Mucosa of descending colon (tissue), 3 donors: ENCODE results near the gene ZNF423. TPM values are rescaled to one million over a fixed set of nuclear protein-coding genes. Genes with fewer than 3 reads are reported as not detected.

Source experiments
- ATAC-seq: fragments of 200-7000 bp; cut with Tn5 transposase; one replicate; pipeline ENCODE4 v1.9.1; 2020; ENCODE audit warnings: mild to moderate bottlenecking, moderate library complexity
- DNase-seq, 3 donors: peaks; one replicate each; pipeline ENCODE4 v3.0.0-alpha.2; 2020
- H3K36me3 ChIP-seq: fragments of 200-600 bp; one replicate; pipeline ENCODE4 v1.8.0; 2021; ENCODE audit warnings: low read depth, mild to moderate bottlenecking
- H3K4me1 ChIP-seq: fragments of 200-600 bp; one replicate; pipeline ENCODE4 v1.8.0; 2021; ENCODE audit warnings: low read depth, mild to moderate bottlenecking
- H3K4me3 ChIP-seq: fragments of 200-600 bp; one replicate; pipeline ENCODE4 v1.8.0; 2021; ENCODE audit warnings: mild to moderate bottlenecking
- H3K9me3 ChIP-seq: fragments of 200-600 bp; one replicate; pipeline ENCODE4 v1.8.0; 2021; ENCODE audit warnings: mild to moderate bottlenecking
- intact Hi-C, 2 donors: fragments of 100-400 bp; cut with DNase I in 1 of 2; cut with micrococcal nuclease in 1 of 2; formaldehyde crosslinking; loops; one replicate each; pipeline versions ENCODE4 v1.11.0 to v1.11.1; 2022; cut with DNase I, micrococcal nuclease
- total RNA-seq, 3 donors: library from RNA; stranded (reverse); fragmentation: NEBNext Ultra II Directional in 2 of 3; extraction: Animal tissue kit (Norgen Biotek cat#: 25700) in 2 of 3; gene quantifications; one replicate each; pipeline versions ENCODE4 v1.2.1 to v1.2.4, GENCODE V29; 2021 to 2023
- TF ChIP-seq, protein P1 (sequence below): fragments of 200-600 bp; IDR thresholded peaks from one replicate; pipeline ENCODE4 v1.8.0; 2022; ENCODE audit warnings: antibody characterized with exemption, mild to moderate bottlenecking
- donor health status: DM: no; HTN: no; CAD: no; lungs with moderate emphysema.
- donor health status: DM: no; HTN: no; CAD: no.
- donor health status: DM: no; HTN: yes; CAD: no.

The ZNF423 gene
- total RNA-seq, 3 donors from 2014 or later = 6.7 to 11.6 (median 11.0) TPM

DNA sequence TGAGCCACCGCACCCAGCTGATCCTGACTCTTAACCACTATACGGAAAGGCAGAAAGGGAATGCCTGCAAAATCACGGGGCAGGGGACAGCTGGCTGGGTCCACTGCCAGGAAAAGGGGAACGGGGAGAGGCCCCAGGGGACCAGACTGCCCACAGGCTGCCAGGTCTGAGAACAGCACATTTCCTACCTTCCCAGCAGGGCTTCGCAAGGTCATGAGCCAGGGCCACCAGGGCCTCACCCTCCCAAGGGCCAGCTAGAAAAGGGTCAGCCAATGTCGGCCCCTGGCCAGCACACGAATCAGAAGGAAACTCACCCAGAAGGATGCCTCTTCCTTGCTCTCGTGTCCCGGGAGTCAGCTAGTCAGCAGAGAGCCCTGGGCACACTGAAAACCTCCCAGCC is 118.4 kb downstream of the ZNF423 start:
- intact Hi-C loops = no loop called here
- DNase-seq (peak in 1 of 3 donors; percentile 33), ATAC-seq (no peak)
- H3K4me1 ChIP-seq = no peaks in the 10 kb centered on the region
- TF ChIP-seq, protein P1, sequence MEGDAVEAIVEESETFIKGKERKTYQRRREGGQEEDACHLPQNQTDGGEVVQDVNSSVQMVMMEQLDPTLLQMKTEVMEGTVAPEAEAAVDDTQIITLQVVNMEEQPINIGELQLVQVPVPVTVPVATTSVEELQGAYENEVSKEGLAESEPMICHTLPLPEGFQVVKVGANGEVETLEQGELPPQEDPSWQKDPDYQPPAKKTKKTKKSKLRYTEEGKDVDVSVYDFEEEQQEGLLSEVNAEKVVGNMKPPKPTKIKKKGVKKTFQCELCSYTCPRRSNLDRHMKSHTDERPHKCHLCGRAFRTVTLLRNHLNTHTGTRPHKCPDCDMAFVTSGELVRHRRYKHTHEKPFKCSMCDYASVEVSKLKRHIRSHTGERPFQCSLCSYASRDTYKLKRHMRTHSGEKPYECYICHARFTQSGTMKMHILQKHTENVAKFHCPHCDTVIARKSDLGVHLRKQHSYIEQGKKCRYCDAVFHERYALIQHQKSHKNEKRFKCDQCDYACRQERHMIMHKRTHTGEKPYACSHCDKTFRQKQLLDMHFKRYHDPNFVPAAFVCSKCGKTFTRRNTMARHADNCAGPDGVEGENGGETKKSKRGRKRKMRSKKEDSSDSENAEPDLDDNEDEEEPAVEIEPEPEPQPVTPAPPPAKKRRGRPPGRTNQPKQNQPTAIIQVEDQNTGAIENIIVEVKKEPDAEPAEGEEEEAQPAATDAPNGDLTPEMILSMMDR = no peak
- H3K4me3 ChIP-seq = no peak overlapping the region
- no peaks in the 10 kb centered on the region for H3K9me3 ChIP-seq
- H3K36me3 ChIP-seq = no peaks in the 10 kb centered on the region

DNA sequence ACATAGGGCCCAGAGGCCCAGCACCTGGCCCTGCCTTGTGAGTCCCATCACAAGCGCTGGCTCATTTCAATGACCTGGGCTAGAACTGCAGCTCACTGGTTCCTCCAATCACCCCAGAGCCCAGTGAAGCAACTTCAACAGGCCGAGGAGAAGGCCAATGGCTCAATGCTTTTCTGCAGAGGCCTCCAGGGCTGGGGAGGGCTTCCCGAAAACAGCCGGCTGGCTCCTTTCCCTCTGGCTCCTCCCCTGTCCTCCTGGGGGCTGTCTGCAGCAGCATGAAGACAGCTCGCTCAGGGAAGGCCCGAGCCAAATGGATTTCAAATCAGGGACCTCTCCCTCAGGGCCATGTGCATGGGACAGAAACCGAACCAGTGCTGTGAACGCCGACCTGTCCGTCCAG is 121.6 kb downstream of the ZNF423 start:
- ATAC-seq = peak; percentile 28
- DNase-seq = peak in 1 of 3 donors; percentile 7
- intact Hi-C loops = no loop called here
- H3K36me3 ChIP-seq = no peaks in the 10 kb centered on the region
- TF ChIP-seq, protein P1 = no peak
- H3K4me3 ChIP-seq = no peak overlapping the region
- H3K9me3 ChIP-seq = no peaks in the 10 kb centered on the region
- H3K4me1 ChIP-seq = no peaks in the 10 kb centered on the region

DNA sequence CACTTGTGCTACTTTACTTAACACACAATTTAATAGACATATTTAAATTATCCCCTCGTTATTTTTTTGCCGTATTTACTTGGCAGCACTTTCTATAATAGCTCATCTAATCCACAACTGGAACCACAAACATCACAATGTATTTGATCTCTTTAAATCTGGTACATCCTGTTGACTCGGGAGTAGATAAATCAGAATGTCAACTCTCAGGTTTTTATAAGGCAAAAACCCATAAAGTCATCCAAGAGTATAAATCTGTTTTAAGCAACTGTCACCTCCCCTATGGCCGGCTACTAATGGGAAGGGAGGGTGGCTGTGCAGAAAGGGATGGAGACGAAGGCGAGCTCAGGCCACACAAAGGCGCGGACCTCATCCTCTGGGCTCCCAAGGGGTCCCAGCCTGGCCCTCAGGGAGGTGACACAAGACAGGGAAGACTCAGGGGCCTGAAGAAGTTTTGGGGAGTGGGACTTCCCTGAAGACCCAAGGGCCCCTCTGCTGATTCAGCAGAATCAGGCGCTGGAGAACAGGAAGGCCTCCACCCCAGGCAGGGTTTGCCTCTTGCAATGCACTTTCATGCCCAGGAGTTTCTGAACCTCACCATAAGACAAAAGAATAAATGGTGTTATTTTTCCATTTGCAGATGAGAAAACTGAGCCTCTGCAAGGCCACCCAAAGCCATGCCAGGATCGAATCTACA is 122.5 kb downstream of the ZNF423 start:
- Histone ChIP-seq H3K9me3 (no peaks in the 10 kb centered on the region), H3K4me3 (no peak overlapping the region), H3K4me1 (no peaks in the 10 kb centered on the region), H3K36me3 (no peaks in the 10 kb centered on the region)
- TF ChIP-seq, protein P1 = no peak
- intact Hi-C loops = no loop called here
- DNase-seq = no peak
- ATAC-seq = no peak

GRCh38 chr16:49731911-49732310 is 124.0 kb downstream of the ZNF423 start:
- TF ChIP-seq, protein P1 = no peak
- intact Hi-C loops = no loop called here
- H3K9me3 ChIP-seq = no peaks in the 10 kb centered on the region
- no peak overlapping the region for H3K4me3 ChIP-seq
- ATAC-seq (no peak), DNase-seq (no peak)
- no peaks in the 10 kb centered on the region for H3K36me3 ChIP-seq
- H3K4me1 ChIP-seq = no peaks in the 10 kb centered on the region

DNA sequence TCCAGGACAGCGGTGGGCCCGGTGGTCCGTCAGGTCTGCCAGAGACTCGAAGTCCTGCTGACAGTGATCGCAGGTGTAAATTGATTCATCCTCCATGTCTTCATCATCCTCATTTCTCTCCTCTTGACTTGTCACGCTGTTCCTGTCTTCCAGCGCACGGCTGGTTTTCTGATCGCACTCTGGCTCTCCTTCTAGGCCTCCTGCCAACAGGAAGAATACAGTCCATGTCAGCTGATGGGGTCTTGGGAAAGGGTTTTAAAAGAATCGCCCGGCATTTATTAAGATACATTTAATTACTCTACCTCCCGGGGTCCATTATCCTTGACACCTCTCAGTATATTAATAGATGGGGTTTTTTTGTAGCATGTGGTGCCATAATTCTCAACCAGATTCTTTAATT is 125.1 kb downstream of the ZNF423 start:
- no peak for ATAC-seq
- Histone ChIP-seq H3K36me3 (no peaks in the 10 kb centered on the region), H3K4me1 (no peaks in the 10 kb centered on the region), H3K9me3 (no peaks in the 10 kb centered on the region), H3K4me3 (no peak overlapping the region)
- TF ChIP-seq, protein P1 = no peak
- DNase-seq = no peak
- intact Hi-C loops = no loop called here
